HG03439 (cell line): ENCODE data around the gene RNF186.
"Not testable (repeated sequence)": the region's sequence is repeated elsewhere in the genome, so short reads cannot be mapped to it uniquely, and the experiment has no call there.

ENCODE experiments used
- ATAC-seq: cut with Tn5 transposase; IDR thresholded peaks from one replicate; pipeline ENCODE4 v1.9.1; 2021; ENCODE audit warnings: mild to moderate bottlenecking, moderate library complexity; ENCODE audit not compliant: unreplicated experiment

The RNF186 gene

GRCh38 chr1:19814681-19815503, at the start of gene RNF186:
TSS of gene RNF186 (minus strand) at chr1:19815283. CDS start at chr1:19815101, 182 bp downstream.
- ATAC-seq: no peak

DNA sequence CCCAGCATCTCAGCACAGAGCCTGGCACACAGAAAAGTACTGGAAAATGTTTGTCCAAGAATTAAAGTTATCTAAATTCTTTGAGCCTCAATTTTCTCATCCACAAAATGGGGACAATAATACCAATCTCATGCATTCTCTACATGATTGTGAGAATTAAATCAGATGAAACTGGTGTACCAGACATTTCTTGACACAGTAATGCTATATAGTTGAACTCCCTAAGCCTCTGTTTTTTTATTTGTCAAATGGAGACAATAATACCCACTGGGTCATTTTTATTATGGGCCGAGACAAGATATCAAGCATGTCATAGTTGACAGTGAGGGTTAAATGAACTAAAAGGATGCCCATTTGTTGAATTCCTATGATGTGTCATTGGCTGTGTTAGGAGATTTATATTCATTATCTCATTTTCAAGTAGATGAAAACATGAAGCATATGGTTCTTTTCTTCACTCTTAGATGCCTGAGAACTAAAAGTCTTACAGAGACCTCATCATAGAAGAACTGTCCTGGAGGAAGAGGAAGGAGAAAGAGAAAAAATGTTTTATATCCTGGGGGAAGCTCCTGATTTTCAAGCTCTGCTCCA, 49.6 kb upstream of the RNF186 start:
- no peak for ATAC-seq

DNA sequence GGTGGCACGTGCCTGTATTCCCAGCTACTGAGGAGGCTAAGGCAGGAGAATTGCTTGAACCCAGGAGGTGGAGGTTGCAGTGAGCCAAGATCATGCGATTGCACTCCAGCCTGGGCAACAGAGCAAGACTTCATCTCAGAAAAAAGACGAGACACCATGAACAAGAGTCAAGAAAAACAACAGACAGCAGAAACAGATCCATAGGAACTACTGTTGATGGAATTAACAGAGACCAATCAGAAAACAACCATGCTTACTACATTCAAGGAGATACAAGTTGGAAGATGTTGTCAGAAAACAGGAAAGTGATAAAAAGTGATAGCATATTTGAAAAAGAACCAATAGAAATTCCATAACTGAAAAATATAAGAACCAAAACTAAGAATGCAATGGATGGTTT, 47.9 kb upstream of the RNF186 start:
- ATAC-seq: no peak

DNA sequence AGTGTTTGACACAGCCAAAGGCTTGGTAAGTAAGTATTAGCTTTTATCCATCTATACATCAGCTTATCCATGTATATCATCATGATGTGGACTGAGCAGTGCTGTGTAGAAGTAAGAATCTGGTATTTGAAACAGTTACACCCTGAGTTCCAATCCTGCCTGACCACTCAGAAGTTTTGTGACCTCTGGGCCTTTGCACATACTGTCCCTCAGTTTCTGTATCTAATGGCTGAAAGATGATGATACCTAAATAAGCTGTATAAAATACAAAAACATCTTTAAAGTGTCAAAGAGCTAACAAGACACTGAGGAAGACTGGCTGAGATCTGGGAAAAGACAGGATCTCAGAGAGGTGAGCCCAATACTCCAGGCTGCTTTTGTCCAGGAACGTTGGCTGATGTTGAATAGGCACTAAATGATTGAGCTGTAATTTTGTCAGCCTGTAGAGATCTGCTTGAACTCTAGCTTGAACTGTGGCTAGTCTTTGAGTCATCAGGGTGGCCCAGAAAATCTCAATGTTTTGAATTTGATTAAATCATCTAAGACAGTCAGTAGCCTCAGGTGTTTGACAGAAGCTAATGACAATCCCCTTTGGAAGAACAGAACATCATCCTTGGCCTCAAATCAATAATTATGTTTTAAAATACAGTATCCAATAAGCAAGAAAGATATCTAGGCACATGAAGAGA, 46.9 kb upstream of the RNF186 start:
- no peak for ATAC-seq

DNA sequence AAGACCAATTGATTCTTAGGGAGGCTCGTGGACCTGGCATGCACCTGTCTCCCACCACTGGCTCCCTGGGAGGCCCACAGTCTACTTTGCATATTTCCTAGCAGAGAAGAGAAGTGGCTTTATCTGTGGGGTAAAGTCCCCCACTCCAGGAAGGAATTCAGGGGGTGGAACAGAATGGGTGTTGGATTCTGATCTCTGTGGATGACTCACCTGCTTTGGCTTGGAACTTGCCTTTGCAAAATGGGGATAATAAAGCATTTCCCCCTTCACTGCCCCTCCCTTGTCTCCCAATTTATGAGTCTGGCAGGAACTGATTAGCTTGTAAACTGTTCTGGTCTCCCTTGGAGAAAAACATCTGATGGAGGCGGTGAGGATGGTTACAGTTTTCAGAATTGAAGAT, 46.0 kb upstream of the RNF186 start:
- no peak for ATAC-seq

DNA sequence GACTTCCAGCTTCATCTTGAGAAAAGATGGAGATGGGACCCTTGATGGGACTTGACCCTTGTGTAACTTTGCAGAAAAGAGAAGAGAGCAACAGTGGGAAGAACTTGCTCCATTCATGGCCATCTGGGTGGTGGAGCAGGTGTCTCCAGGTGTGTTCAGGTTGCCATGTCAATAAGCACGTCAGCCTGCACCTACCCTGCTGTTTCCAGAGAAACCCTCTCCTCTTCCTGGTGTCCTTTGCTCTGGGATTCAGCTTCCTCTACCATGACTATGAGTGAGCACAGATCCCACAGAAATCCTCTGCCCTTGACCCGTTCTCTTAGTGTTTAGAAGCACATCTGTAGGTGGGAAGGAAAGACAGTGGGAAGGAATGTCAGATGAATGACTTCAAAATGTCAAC, 45.3 kb upstream of the RNF186 start:
- ATAC-seq: no peak

- no peak for ATAC-seq
Observed at GRCh38 chr1:19859876-19860275, 44.8 kb upstream of the RNF186 start.

- ATAC-seq: no peak
Observed at GRCh38 chr1:19858893-19859292, 43.8 kb upstream of the RNF186 start.

GRCh38 chr1:19854866-19855265, 39.8 kb upstream of the RNF186 start:
- no peak for ATAC-seq

GRCh38 chr1:19852036-19852435, 37.0 kb upstream of the RNF186 start:
- no peak for ATAC-seq

- ATAC-seq: no peak
Observed at GRCh38 chr1:19850214-19850613, 35.1 kb upstream of the RNF186 start.

- ATAC-seq: not testable (repeated sequence)
Observed at GRCh38 chr1:19849307-19849706, 34.2 kb upstream of the RNF186 start.

DNA sequence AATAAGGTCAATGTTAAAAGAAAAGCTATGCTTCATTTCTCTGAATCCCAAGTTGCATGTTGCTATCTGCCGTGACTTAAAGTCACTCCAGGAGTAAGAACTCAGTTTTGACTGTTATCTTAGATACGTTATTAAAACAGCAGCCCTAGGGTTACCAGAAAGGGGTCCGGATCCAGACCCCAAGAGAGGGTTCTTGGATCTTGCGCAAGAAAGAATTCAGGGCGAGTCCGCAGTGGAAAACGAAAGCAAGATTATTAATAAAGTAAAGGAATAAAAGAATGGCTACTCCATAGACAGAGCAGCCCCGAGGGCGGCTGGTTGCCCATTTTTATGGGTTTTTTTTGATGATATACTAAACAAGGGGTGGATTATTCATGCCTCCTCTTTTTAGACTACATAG, 32.3 kb upstream of the RNF186 start:
- not testable (repeated sequence) for ATAC-seq

DNA sequence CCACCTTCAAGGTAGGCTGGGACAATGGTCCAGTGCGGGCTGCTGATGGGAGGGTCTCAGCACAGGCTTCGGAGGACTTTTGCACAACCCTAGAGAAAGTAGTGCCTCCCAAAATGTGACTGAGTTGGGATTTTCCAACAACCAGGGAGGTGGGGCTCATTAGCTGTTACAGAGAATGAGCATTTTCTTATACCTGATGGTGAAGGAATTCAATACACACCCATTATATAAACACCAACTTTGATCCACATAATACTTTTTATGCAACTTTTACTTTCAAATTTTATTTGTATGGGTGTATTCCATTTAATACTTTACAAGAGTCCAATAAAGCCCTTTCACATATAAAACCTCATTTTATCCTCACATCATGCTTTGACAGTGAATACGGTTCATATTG, 31.3 kb upstream of the RNF186 start:
- ATAC-seq: no peak

GRCh38 chr1:19845555-19845954, 30.5 kb upstream of the RNF186 start:
- no peak for ATAC-seq

DNA sequence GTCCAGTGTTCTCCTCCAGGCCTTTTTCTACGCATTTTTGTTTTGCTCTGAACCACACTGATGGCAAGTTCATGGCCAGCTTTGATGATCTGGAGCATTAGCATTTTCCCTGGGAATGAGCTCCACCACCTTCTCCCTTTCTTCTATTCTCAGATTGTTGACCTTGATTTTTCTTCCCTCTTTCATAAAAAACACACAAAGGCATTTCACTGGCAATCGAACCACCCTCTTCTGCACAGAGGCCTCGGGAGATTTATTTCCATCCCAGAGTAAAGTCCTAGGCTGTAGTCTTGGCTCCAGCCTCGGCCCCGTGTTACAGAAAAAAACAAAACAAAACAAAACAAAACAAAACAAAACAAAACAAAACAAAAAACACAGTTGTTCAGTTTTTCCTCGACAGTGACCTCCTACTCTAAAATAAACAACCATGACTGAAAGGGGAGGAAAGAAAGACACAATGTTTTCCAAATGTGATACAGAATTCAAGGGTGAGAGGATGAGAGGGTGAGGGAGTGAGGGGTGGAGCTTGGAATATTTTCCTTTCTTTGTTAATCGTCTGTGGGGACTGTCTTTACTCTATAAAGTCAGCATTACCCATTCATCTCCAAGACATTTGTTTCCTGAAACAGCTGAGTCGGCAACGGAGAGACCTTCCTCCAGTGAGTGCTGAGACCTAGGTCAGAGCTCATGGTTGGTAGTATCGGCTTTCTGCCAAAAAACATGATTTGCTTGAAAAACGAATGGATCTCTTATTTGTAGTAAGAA, 29.8 kb upstream of the RNF186 start:
- ATAC-seq: no peak

DNA sequence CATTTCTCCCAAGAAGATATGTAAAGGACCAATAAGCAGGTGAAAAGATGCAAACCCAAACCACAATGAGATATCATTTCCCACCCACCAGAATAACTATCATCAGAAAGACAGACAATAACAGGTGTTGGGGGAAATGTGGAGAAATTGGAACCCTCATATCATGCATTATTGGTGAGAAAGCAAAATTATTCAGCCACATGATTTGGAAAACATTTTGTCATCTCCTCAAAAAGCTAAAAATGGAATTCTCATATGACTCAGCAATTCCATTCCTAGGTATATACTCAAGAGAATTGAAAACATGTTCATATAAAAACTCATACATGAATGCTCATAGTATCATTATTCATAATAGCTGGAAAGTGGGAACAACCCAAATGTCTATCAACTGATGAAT, 25.1 kb upstream of the RNF186 start:
- no peak for ATAC-seq

DNA sequence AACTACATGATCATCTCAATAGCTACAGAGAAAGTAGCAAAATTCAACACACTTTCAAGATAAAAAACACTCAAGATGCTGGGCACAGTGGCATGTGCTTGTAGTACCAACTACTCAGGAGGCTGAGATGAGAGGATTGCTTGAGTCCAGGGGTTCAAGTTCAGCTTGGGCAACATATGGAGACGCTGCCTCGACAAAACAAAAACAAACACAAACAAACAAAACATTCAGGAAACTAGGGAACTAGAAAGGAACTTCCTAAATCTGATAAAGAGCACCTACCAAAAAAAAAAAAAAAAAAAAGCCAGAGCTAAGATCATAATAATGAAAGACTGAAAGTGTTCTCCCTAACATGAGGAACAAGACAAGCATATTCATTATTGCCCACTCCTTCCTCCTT, 22.8 kb upstream of the RNF186 start:
- ATAC-seq: no peak

- no peak for ATAC-seq
Observed at GRCh38 chr1:19835578-19835977, 20.5 kb upstream of the RNF186 start.

GRCh38 chr1:19831441-19831840, 16.4 kb upstream of the RNF186 start:
- ATAC-seq: no peak

DNA sequence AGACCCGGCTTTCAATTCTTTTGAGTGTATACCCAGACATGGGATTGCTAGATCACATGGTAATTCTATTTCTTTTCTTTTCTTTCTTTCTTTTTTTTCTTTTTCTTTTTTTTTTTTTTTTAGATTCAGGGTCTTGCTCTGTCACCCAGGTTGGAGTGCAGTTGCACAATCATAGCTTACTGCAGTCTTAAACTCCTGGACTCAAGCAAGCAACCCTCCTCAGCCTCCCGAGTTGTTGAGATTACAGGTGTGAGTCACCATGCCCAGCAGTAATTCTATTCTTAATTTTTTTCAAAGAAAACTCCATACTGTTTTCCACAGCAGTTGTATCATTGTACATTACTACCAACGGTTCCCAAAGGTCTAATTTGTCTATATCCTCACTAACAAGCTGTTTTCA, 13.5 kb upstream of the RNF186 start:
- ATAC-seq: no peak
